Right lobe of liver (tissue), 4 donors: ENCODE data around the gene PRKN.

Source experiments
- POLR2A ChIP-seq: fragments of 450-650 bp; IDR thresholded peaks from one replicate; pipeline ENCODE4 v1.6.1; 2017; ENCODE audit warnings: antibody characterized with exemption, mild to moderate bottlenecking
- TF ChIP-seq, protein P1 (sequence below), 4 donors: fragments of 200-600 bp in 3 of 4; fragments of 450-650 bp in 1 of 4; IDR thresholded peaks; one replicate each; pipeline versions ENCODE4 v1.5.1 to v1.8.0; 2016 to 2022; ENCODE audit warnings: antibody characterized with exemption in 4 of 4, mild to moderate bottlenecking in 2 of 4
- donor health status: DM: no; HTN: no; CAD: no.
- donor health status: DM: no; HTN: no; CAD: no.
- donor health status: DM: no; HTN: yes; CAD: no.

DNA sequence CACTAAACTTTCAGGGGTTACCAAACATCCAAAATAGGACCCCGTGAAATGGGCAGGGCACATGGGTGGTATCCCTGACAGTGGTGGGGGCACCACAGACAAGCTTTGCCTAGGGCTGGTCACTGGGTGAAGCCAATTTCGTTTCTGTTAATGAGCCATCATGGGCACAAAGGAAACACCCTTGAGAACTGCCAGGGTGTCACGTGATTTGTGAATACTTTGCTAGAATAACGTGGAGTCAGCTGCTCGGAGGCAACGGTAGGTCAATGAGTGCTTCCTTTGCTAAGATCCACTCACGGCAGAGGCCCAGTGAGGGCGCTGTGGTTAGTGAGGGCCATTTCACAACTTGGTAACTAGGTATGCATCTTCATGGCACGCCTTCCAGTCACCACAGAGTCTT, 1366.0 kb downstream of the PRKN start:
- TF ChIP-seq, protein P1, sequence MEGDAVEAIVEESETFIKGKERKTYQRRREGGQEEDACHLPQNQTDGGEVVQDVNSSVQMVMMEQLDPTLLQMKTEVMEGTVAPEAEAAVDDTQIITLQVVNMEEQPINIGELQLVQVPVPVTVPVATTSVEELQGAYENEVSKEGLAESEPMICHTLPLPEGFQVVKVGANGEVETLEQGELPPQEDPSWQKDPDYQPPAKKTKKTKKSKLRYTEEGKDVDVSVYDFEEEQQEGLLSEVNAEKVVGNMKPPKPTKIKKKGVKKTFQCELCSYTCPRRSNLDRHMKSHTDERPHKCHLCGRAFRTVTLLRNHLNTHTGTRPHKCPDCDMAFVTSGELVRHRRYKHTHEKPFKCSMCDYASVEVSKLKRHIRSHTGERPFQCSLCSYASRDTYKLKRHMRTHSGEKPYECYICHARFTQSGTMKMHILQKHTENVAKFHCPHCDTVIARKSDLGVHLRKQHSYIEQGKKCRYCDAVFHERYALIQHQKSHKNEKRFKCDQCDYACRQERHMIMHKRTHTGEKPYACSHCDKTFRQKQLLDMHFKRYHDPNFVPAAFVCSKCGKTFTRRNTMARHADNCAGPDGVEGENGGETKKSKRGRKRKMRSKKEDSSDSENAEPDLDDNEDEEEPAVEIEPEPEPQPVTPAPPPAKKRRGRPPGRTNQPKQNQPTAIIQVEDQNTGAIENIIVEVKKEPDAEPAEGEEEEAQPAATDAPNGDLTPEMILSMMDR (IDR thresholded peaks at IDR 0.05) = no peak
- no peak for TF ChIP-seq POLR2A
